ENCODE measurements around the gene RAF1.
"Not testable (repeated sequence)": the region's sequence is repeated elsewhere in the genome, so short reads cannot be mapped to it uniquely, and the experiment has no call there.

Gene RAF1

GRCh38 chr3:12556690-12557472 is 107.0 kb downstream of the RAF1 start, which contains the start of gene MKRN2:
Gene MKRN2 (plus strand): TSS chr3:12557087. CDS start chr3:12557151, 64 bp downstream.
- DNase-seq, result peak; percentile 77 to 84

DNA sequence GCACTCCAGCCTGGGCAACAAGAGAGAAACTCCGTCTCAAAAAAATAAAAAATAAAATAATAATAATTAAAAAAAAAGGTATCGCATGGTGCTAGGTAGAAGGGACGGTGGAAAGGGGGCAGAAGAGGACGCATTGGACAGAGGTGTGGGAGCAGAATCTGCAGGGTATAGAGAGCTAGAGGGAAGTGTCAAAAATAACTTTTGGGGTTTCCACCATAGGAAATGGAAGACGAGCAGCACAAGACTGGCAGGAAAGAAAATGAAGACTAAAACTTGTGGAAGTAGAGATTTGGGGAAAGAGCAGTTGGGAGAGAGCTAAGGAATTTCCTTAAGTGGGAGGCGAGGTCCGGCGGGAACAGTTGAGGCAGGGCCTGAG is 107.6 kb downstream of the RAF1 start:
- DNase-seq, result no peak

DNA sequence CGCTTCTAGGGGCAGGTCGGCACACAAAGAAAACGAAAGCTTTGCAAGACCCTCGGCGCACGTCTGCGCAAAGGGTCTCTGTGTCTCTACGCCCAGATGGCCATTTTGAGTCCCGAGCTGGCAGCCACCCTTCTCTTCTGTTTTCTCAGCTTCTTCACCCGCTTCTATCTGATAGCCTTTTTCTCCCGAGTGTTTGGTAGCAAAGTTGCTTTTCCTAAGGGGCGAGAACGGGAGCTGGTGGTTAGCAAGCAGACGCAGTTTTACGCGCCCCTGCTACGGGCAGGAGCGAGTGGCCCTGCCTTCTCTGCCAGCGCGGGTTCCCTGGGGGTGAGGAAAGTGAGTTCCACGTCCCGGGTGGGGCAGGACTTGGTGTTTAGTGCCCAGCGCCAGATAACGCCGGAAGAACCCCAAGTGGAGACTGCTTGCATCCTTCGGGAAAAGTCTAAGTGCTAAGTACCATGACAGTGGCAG is 110.0 kb downstream of the RAF1 start:
- DNase-seq, result no peak

- DNase-seq, result no peak
Measured at GRCh38 chr3:12549971-12550760, 113.8 kb downstream of the RAF1 start.

- no peak for DNase-seq
Measured at GRCh38 chr3:12545473-12545791, 118.5 kb downstream of the RAF1 start, which contains the start of gene MKRN2OS. Gene MKRN2OS (minus strand): TSS chr3:12545499. CDS start chr3:12545464, 35 bp downstream.

GRCh38 chr3:12544652-12545472 is 119.1 kb downstream of the RAF1 start:
- DNase-seq, result no peak

DNA sequence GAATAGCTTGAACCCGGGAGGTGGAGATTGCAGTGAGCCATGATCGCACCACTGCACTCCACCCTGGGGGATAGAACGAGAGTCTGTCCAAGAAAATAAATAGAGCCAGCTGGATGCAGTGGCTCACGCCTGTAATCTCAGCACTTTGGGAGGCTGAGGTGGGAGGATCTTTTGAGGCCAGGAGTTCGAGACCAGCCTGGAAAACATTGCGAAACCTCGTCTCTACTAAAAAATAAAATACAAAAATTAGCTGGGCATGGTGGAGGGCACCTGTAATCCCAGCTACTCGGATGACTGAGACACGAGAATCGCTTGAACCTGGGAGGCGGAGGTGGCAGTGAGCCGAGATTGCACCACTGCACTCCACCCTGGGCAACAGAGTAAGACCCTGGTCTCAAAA is 120.4 kb downstream of the RAF1 start:
- DNase-seq, result not testable (repeated sequence)

DNA sequence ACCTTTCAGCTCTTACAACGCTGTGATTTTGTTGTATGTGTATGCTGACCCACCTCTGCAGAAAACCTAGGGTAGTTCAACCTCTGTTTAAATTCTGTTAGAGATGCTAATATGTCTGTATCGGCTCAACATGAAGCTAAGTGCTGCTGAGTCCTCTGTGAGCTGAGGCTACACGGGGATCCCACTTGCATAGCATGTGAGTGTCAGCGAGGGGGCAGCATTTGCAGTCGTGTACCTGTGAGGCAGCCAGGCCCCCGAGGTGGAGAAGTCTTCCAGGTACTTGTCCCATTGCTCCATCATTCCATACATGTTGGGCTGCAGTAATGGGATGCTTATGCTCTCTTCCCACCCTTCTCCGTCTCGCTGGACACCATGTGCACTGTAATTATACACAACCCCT is 122.3 kb downstream of the RAF1 start:
- no peak for DNase-seq

DNA sequence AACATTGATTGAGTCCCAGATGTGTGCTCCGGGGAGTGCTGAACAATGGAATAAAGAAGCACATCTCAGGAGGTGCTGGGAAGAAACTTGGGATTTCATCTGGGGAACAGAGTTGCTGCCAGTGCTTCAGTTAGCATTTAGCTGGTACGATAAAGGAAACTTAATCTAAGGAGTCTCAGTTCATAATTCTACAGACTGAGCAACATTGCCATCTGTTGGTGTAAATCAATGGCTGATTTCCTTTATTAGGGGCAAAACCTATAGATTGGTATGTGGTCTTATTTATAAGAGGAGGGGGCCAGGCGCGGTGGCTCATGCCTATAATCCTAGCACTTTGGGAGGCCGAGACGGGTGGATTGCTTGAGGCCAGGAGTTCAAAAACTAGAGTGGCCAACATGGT is 127.5 kb downstream of the RAF1 start:
- no peak for DNase-seq
